Heart right ventricle (tissue), 16 donors: ENCODE data around the gene JADE2. TPM values are rescaled to one million over a fixed set of nuclear protein-coding genes. Genes with fewer than 3 reads are reported as not detected.

ENCODE experiments used
- ATAC-seq, 8 donors: fragments of 200-7000 bp; cut with Tn5 transposase; one replicate each; pipeline ENCODE4 v1.9.1; 2020; ENCODE audit warnings: mild to moderate bottlenecking in 8 of 8, moderate library complexity in 8 of 8, moderate number of reproducible peaks in 1 of 8
- DNase-seq, 2 donors: peaks; one replicate each; pipeline ENCODE4 v3.0.0-alpha.2; 2020
- H3K27ac ChIP-seq, 10 donors: fragments of 200-600 bp; sonication (generic) in 2 of 10; one replicate each; pipeline versions ENCODE4 v1.5.0 to v1.8.0; 2020 to 2022; ENCODE audit warnings: mild to moderate bottlenecking in 3 of 10
- H3K27me3 ChIP-seq, 7 donors: fragments of 200-600 bp; one replicate each; pipeline ENCODE4 v1.8.0; 2021 to 2022; ENCODE audit warnings: mild to moderate bottlenecking in 2 of 7
- H3K36me3 ChIP-seq, 9 donors: fragments of 200-600 bp; sonication (generic) in 1 of 9; one replicate each; pipeline versions ENCODE4 v1.5.0 to v1.8.0; 2020 to 2022; ENCODE audit warnings: mild to moderate bottlenecking in 2 of 9
- H3K4me1 ChIP-seq, 9 donors: fragments of 200-600 bp; sonication (generic) in 1 of 9; one replicate each; pipeline versions ENCODE4 v1.5.0 to v1.8.0; 2020 to 2022; ENCODE audit warnings: mild to moderate bottlenecking in 4 of 9
- H3K4me3 ChIP-seq, 10 donors: fragments of 200-600 bp; sonication (generic) in 2 of 10; one replicate each; pipeline versions ENCODE4 v1.5.0 to v1.8.0; 2020 to 2022; ENCODE audit warnings: mild to moderate bottlenecking in 7 of 10, moderate library complexity in 2 of 10
- H3K9me3 ChIP-seq, 11 donors: fragments of 200-600 bp in 10 of 11; sonication (generic) in 2 of 11; one replicate each; pipeline versions ENCODE4 v1.5.0 to v1.8.0; 2013 to 2022; ENCODE audit warnings: mild to moderate bottlenecking in 2 of 11, control low read depth in 1 of 11, moderate library complexity in 1 of 11
- CTCF ChIP-seq, 9 donors: fragments of 200-600 bp; sonication (generic) in 2 of 9; IDR thresholded peaks; one replicate each; pipeline versions ENCODE4 v1.5.0 to v1.8.0; 2021 to 2022; ENCODE audit warnings: antibody characterized with exemption in 9 of 9, mild to moderate bottlenecking in 5 of 9, moderate library complexity in 1 of 9
- WGBS, 2 donors: extraction: QIAGEN DNeasy Blood & Tissue Kit; methylation state at CpG; one replicate each; pipeline ENCODE4 v1.1.7; 2013; ENCODE audit warnings: inconsistent platforms in 1 of 2; 5-methylcytosine and 5-hydroxymethylcytosine counted together
- intact Hi-C, 10 donors: fragments of 100-400 bp; cut with DNase I; formaldehyde crosslinking; loops; one replicate each; pipeline versions ENCODE4 v1.11.1 to v1.14.2; 2022
- polyA plus RNA-seq, 2 donors: library from polyadenylated mRNA; stranded (reverse); fragments of 200-250 nt; gene quantifications; one replicate each; pipeline ENCODE4 v1.2.3, GENCODE V29; 2013
- total RNA-seq, 10 donors: library from RNA; stranded (reverse); fragmentation: NEBNext Ultra II Directional in 3 of 10; extraction: Animal tissue kit (Norgen Biotek cat#: 25700) in 3 of 10; gene quantifications; one replicate each; pipeline versions ENCODE4 v1.2.1 to v1.2.4, GENCODE V29; 2021 to 2023
- donor health status: Arrhythmogenic right ventricular cardiomyopathy.
- donor health status: ischemic (EF 13 %, LVEDD 7.1; RV severe dilation, severe dysfunction).
- donor health status: healthy with polysubstance abuse.
- donor health status: DM: no; HTN: yes; CAD: no.
- donor health status: DM: no; HTN: no; CAD: no.
- donor health status: ischemic (EF 25% LVEDD 6.9; RV normal size, moderate dysfunction).
- donor health status: ischemic (EF 25% LVEDD 5.7; RV mildly dilated, moderate dysfunction).
- donor health status: healthy.
- donor health status: DM: yes; HTN: yes; CAD: no.
- donor health status: Ischemic cardiomyopathy.
- donor health status: ischemic (EF 35%, LVEDD 5.7; RV mildly dilated, moderate dysfunction).
- donor health status: nonischemic (EF 11% LVEDD 7.7; RV severe dilation, severe dysfunction).
- donor health status: DM: yes; HTN: yes; CAD: no.
- donor health status: PGD.
- donor health status: ischemic (EF 29% LVEDD 5.4; RV normal size, mild dysfunction).
- donor health status: nonischemic (EF 23%, LVEDD 6.1; RV moderate dilation, normal function).

The JADE2 gene
- total and polyA plus RNA-seq, 12 donors = 5.4 to 38.5 (median 23.9) TPM

GRCh38 chr5:134506054-134507039 is 19.1 kb upstream of the JADE2 start:
- H3K27ac ChIP-seq = peak overlapping the region; percentile 13 to 86 (median 74)

GRCh38 chr5:134507452-134507851 is 18.0 kb upstream of the JADE2 start:
- Histone ChIP-seq H3K27me3 (no peaks in the 10 kb centered on the region), H3K9me3 (no peaks in the 10 kb centered on the region), H3K4me3 (peak overlapping the region in 1 of 10 donors; percentile 32), H3K36me3 (no peaks in the 10 kb centered on the region), H3K27ac (peak overlapping the region in 3 of 10 donors; percentile 64 to 84 (median 78)), H3K4me1 (peaks cover 8 to 58% (median 49%) of the 10 kb centered on the region in 9 donors)
- DNase-seq (no peak), ATAC-seq (no peak)
- TF ChIP-seq CTCF (IDR thresholded peaks at IDR 0.05) = no peak
- intact Hi-C loops = loop anchor here in 4 of 10 donors (2.0 to 5.0 kb wide), 3 partner anchors 15 to 95 kb away; partner anchors contain the start of gene CDKN2AIPNL (in 2 of the 4)
- WGBS, 2 donors = 91% methylated on average over 6 of the region's 6 CpGs

More at GRCh38 chr5:134506054-134507039, 19.1 kb upstream of the JADE2 start:
- ATAC-seq = peak; percentile 88 to 97 (median 93)
- WGBS, 2 donors = 25 to 32% methylated on average over 9 to 10 of the region's 10 CpGs
- peak; percentile 78 to 82 for DNase-seq
- Histone ChIP-seq H3K4me1 (peaks cover 4 to 47% (median 38%) of the 10 kb centered on the region in 9 donors), H3K27me3 (no peaks in the 10 kb centered on the region), H3K9me3 (no peaks in the 10 kb centered on the region), H3K4me3 (peak overlapping the region in 6 of 10 donors; percentile 10 to 32 (median 24)), H3K36me3 (no peaks in the 10 kb centered on the region)
- intact Hi-C loops = loop anchor here in 5 of 10 donors (1.0 to 5.0 kb wide), 4 partner anchors 16 to 94 kb away; partner anchors contain the start of gene CDKN2AIPNL (in 2 of the 5)
- no peak for TF ChIP-seq CTCF (IDR thresholded peaks at IDR 0.05)

- intact Hi-C loops = loop anchor here in 3 of 10 donors (5.0 kb wide), 2 partner anchors 41 to 96 kb away; partner anchors contain the start of gene CDKN2AIPNL (in 2 of the 3)
- Histone ChIP-seq H3K4me3 (no peak overlapping the region), H3K27me3 (no peaks in the 10 kb centered on the region), H3K27ac (no peak overlapping the region), H3K9me3 (no peaks in the 10 kb centered on the region), H3K4me1 (peaks cover 8 to 50% (median 41%) of the 10 kb centered on the region in 9 donors), H3K36me3 (no peaks in the 10 kb centered on the region)
- TF ChIP-seq CTCF (IDR thresholded peaks at IDR 0.05) = no peak
- DNase-seq (no peak), ATAC-seq (no peak)
- WGBS, 2 donors = 93 to 95% methylated on average over 8 of the region's 8 CpGs
Observed at GRCh38 chr5:134508521-134509195, 16.8 kb upstream of the JADE2 start.
